HG03159 (cell line): ENCODE results near the gene ARAF.
"Not testable (repeated sequence)": the region's sequence is repeated elsewhere in the genome, so short reads cannot be mapped to it uniquely, and the experiment has no call there.

Experiments
- ATAC-seq: cut with Tn5 transposase; IDR thresholded peaks from one replicate; pipeline ENCODE4 v1.9.1; 2021; ENCODE audit warnings: mild to moderate bottlenecking, moderate library complexity; ENCODE audit not compliant: unreplicated experiment

The ARAF gene

DNA sequence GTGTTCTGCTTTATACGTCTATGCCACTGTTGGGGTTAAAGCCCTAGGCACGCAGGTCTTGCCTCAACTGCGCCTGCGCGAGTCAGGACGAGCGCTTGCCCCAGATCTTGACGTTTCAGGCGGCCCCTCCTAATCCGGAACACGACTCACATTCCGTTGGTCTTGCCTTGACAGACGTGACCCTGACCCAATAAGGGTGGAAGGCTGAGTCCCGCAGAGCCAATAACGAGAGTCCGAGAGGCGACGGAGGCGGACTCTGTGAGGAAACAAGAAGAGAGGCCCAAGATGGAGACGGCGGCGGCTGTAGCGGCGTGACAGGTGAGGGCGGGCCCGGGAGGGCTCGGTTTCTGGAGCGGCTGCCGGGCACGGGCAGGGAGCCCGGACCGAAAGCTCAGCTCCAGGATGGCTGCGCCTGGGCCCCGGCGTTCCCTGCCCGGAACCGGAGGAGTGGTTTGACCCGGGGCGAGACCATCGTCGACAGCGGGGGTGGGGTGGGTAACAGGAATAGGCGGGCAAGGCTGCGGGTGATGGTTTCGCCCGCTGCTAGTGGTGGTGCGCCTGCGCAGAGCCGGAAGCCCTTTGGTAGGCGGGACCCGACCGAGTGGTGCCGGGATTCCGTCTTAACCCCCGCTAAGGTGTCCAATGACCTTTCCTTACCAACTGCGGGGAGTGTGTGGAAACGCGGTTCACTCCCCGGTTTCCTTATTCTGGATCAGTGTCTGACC, at the start of gene ARAF:
TSS of gene ARAF (plus strand) at position 272 of the 725 bp plus-strand sequence. CDS start 1,763 bp downstream, outside the sequence.
- peak; percentile 84 for ATAC-seq

DNA sequence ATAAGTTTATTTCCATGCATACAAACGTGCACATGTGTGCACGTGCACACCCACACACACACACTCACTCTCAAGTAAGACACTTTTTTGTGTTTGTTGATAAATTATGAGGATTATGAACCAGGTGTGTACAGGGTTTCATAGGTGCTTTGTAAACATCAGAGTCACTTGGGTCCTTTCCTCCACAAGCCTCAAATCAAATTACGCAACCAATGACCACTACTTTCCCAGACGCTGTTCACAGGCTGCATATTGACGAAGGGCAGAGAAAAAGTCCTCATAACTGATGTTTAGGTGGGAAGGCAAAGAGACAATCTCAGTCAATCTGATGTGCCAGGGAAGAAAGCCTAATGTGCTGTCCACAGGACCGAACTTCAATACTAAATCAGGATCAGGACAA, 48.6 kb upstream of the ARAF start:
- not testable (repeated sequence) for ATAC-seq

DNA sequence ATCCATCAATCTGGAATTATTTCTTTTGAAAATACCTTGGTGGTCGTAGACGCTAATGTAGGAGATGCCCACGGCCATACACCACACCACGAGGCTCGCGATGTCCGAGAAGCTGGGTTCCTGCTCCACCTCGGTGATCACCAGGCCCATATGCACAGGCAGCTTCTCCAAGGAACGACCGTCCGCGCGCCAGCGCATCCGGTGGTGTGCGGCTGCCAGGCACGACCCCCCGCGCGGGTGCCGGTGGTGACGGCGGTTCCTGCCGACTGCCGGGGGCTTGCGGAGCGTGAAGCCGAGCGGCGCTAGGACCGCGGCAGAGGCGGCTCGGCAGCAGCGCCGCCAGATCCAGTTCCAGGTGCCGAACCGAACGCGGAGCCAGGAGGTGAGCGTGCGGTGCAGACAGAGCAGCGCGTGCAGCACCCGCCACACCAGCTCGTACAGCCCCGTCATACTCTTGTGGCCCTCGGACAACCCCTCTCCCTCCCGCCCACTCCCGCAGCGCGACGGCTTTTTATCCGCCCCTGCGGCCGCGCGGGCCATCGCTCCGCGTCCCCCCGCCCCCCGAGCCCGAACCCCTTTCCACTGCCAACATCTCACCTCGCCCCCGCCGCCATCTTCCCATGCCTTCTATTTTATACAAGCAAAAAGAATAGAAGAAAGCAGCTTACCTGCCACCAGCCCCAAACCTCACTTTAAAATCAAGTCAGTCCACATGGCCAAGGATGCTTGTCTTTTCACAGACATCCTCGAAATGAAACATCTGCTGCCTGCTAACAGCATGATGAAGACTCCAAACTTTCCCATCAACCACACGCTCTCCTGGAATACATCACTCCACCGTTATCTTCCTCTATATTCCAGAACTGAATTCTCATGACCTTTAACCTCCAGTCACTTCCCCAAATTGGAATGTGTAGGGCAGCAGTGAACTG, 47.7 kb upstream of the ARAF start:
- peak; percentile 82 for ATAC-seq

GRCh38 chrX:47514533-47515235, 46.3 kb upstream of the ARAF start:
- ATAC-seq: no peak

- no peak for ATAC-seq
Measured at GRCh38 chrX:47515941-47516665, 44.9 kb upstream of the ARAF start.

- no peak for ATAC-seq
Measured at GRCh38 chrX:47518144-47518543, 42.9 kb upstream of the ARAF start.

DNA sequence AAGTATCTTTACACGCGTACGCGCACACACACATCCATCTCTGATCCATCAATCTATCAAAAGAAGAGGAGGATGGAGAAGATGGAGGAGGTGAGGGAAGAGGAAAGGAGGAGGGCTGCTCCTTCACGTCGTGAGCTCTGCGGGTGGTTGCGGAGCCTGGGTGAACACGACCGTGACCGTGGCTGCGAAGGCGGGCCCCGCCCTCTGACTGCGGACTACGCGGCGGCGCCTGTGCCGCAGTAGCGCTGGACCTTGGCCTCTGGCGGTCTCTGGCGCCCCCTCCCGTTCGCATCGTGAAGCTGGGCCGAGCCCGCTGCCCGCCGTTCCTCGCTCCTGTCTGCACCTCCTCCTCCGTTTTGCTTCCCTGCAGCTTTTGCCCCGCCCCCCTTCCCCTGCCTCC, 37.7 kb upstream of the ARAF start:
- no peak for ATAC-seq

DNA sequence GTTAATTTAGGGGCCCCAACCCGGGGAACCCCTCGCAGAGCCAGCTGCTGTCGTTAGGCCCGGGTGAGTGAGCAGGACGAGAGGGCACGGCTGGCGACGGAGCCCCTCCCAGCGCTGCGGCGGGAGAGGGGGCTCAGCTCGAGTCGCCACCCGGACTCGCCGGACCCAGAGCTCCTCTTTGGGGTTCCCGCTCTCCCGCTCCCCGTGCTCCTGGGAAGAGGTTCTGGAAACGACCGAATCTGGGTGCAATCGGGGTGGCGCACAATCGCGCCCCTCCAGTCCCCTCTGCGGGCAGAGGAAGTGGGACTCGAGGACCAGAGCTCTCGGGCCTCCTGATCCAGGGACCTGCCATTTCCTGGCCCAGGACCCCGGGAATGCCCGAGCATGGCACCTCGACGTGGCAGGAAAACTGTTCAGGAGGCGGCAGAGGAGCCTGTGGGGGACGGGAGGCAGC, 37.3 kb upstream of the ARAF start:
- no peak for ATAC-seq

- ATAC-seq: no peak
Measured at GRCh38 chrX:47529548-47529947, 31.5 kb upstream of the ARAF start.

GRCh38 chrX:47530049-47530448, 31.0 kb upstream of the ARAF start:
- no peak for ATAC-seq

GRCh38 chrX:47539860-47540259, 21.1 kb upstream of the ARAF start:
- no peak for ATAC-seq

DNA sequence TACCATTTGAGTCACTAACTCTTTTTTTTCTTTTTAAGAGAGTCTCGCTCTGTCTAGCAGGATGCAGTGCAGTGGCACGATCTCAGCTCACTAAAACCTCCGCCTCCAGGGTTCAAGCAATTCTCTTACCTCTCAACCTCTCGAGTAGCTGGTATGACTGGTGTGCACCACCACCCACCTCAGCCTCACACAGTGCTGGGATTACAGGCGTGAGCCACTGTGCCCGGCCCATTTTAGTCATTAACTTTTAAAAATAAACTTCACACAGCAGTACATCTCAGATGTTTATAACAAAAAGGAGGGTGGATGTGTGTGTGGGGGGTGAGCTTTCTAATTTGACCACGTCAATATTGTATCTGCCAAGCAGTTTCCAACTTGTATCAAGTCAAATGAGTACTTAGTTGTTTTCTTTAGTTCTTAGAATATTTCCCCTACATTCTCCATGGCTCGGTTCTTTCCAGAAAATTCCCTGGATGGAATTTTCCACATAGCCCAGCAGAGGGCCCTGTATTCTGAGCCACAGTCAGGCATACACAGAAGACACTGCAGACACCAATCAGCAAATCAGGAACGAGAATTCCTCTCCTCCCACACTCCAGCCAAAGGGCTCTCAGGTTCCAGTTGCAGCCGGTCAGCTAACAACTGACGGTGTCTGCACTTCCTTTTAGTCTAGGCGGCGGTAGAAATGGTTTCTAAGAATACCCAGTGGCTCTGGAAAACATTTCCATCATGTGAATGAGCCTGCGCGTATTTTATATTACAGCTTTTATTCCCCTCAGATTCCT, 20.1 kb upstream of the ARAF start:
- no peak for ATAC-seq

GRCh38 chrX:47543496-47543895, 17.5 kb upstream of the ARAF start:
- ATAC-seq: no peak

GRCh38 chrX:47556045-47556623, 4.9 kb upstream of the ARAF start:
- ATAC-seq: peak; percentile 85

DNA sequence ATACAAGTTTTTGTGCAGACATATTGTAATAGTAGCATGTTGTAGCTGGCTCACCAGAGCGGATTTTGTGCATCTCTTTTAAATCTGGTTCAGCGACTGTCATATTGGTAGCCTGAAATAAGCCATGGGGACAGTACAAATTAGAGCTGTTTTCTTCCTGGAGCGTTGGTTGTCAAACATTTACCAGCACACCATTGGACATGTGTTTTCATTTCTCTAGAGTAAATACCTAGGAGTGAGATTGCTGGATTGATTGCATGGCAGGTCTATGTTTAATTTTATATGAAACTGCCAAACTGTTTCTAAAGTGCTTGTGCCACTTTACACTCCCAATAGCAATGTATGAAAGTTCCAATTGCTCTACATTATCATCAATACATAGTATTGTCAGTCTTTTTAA, 2.6 kb upstream of the ARAF start:
- no peak for ATAC-seq

GRCh38 chrX:47560179-47560933, 649 bp upstream of the ARAF start:
- ATAC-seq: no peak

- ATAC-seq: no peak
Measured at GRCh38 chrX:47561659-47562151, 700 bp downstream of the ARAF start.

- ATAC-seq: no peak
Measured at GRCh38 chrX:47562615-47563243, 1.7 kb downstream of the ARAF start.
